Smooth muscle cell of the brain vasculature (primary cell): Measurements from ENCODE around the gene DCAF4L1.

Source experiments
- DNase-seq: peaks from one replicate; pipeline ENCODE4 v3.0.0-alpha.2; 2012; ENCODE audit warnings: low read depth, low spot score

The DCAF4L1 gene

DNA sequence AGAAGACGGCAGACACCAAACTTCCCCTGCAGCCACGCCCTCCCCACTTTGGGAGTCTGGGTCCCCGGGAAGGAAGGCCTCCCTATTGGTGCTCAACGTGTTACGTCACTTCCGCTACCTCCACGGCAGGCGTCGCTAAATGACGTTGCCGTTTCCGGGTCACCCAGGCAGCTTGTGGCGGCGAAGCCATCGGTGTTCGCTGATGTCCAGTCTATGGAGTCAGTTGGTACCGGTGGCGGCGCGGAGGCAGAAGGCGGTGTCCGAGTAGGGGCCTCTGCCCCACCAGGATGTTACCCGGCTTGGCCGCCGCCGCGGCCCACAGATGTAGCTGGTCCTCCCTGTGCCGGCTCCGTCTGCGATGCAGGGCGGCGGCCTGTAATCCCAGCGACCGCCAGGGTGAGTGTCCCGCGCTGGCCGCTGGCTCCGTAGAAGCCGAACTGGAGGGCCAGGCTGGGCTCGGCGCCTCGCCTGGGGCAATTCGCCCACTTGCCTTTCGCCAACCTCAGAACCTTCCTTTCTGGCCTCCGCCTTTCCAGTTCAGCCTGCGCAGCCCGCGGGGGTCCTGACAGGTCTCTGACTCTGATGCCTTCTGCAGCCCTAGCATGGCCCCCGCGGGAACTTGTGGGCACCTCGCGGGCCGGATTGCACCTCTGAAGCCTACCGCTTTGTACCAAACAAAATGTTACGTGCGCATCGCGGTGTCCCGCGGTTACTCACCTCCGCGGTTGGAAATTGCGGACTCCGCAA lies 9.0 kb downstream of the DCAF4L1 start, which contains the start of gene SLC30A9:
Gene SLC30A9 (plus strand): TSS at position 166 of the 747 bp plus-strand sequence. CDS start 122 bp downstream, at position 288.
- DNase-seq, result peak; percentile 76

- DNase-seq, result no peak
These were observed 10.6 kb downstream of the DCAF4L1 start for GRCh38 chr4:41991916-41992767.

DNA sequence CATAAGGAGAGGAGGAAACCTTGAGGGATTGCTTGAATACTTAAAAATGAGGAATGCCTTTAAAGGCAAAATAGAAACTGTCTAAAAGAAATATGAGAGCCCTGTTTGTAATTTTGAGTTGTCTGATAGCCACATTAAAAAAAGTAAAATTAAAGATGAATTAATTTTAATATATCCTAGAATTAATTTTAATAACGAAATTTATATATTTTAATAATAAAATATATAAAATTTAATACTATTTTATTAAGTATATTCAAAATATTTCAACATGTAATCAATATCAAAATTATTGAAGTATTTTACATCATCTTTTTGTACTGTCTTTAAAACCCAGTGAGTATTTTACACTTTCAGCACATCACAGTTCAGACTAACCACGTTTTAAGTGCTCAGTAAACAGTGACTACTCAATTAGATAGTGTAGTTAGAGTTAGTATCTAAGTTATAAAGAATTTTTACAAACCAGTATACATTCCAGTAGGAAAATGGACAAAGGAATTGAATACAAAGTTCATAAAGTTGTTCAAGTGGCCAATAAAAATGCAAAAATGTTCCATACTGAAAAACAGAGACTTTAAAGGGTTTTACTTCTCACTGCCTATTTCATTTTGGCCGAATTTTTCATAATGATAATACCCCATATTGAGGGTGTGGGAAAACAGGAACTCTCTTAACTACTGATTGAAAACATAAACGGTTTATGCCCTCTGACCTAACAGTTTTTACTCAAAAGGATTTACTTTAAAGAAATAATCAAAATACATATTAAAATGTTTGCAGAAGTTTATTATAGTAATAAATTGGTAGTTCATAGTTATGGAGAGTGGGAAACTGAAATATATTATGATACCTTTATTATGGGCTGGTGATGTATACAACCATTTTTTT lies 11.7 kb downstream of the DCAF4L1 start:
- no peak for DNase-seq

GRCh38 chr4:41994461-41994985 lies 13.0 kb downstream of the DCAF4L1 start:
- DNase-seq, result no peak

DNA sequence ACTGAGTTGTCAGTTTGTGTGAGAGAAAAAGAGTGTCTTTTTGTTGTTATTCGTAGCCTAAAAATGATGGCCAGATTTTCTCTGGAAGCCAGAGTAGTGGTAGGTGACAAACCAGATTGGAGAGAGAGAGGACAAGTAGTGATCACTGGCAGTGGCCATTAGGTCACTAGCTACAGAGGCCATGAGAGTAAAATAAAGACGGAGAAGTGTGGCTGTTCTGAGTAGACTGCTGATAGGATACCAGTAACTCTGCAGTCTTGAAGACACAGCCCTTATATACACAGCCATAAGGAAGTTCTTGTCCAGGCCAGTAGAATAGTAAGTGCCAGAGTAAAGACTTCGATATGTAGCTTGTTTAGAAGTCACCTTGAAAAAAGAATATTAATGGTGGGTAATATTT lies 16.5 kb downstream of the DCAF4L1 start:
- DNase-seq, result no peak

- DNase-seq, result no peak
These were observed 17.8 kb downstream of the DCAF4L1 start for GRCh38 chr4:41999321-41999720.

DNA sequence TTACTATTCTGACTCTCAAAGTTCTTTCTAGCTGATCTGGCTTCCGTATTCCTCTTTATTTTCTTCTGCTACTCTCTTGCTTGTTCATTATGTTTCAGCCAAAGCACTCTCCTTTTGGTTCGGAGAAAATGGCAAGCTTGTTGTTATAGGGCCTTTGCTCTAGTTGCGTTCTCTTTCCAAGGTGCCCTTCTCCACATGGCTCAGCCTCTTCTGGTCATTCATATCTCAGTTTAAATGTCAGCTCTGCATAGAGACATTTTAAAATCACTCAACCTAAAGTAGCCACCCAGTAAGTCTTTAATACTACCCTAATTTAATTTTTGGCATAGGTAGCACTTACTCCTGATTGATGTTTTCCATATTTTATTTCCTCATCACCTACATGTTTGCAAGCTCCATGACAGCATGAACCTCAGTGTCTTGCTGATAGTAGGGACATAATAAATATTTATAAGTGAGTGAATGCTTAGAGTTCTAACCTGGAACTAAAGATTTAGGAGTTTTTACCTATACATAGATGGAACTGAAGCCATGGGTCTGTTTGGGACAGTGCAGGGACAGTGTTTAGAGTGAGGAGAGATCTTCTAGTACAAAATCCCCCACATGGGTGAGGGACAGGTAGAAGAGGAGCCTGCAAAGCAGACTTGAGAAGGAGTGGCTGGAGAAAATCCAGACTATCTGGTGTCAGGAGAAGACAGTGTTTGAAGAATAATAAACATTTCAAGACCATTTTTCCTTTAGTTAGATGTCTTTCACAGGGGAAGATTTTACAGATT lies 26.6 kb downstream of the DCAF4L1 start:
- DNase-seq, result no peak

- no peak for DNase-seq
These were observed 33.9 kb downstream of the DCAF4L1 start for GRCh38 chr4:42015438-42015837.

GRCh38 chr4:42018451-42018850 lies 36.9 kb downstream of the DCAF4L1 start:
- DNase-seq, result no peak
